Kidney (tissue), 14 donors: ENCODE measurements around the gene S100A14. TPM values are rescaled to one million over a fixed set of nuclear protein-coding genes. Genes with fewer than 3 reads are reported as not detected.

Experiments
- DNase-seq, 5 donors: peaks; one replicate each; pipeline ENCODE4 v3.0.0-alpha.2; 2013 to 2020
- FAIRE-seq: peaks from 2 replicates; lab custom pipeline; 2012; peaks lifted over from hg19 to GRCh38; lab: Jason Lieb, UNC
- H3K27ac ChIP-seq, 2 donors: one replicate each; pipeline ENCODE4 v1.7.0; 2013; ENCODE audit warnings: low read depth in 2 of 2, low read length in 2 of 2, inconsistent platforms in 1 of 2
- H3K27me3 ChIP-seq: one replicate; pipeline ENCODE4 v1.7.1; 2013; ENCODE audit warnings: low read length, inconsistent platforms; ENCODE audit not compliant: control insufficient read depth, insufficient read depth
- H3K36me3 ChIP-seq, 3 donors: one replicate each; pipeline versions ENCODE4 v1.7.0 to v1.7.1; 2013; ENCODE audit warnings: low read length in 3 of 3, control low read depth in 1 of 3, inconsistent platforms in 1 of 3; ENCODE audit not compliant: insufficient read depth in 3 of 3, control insufficient read depth in 2 of 3
- H3K4me1 ChIP-seq, 3 donors: one replicate each; pipeline versions ENCODE4 v1.7.0 to v1.7.1; 2013; ENCODE audit warnings: low read length in 3 of 3, inconsistent platforms in 1 of 3, low read depth in 1 of 3; ENCODE audit not compliant: control insufficient read depth in 2 of 3, insufficient read depth in 2 of 3
- H3K4me3 ChIP-seq, 3 donors: one replicate each; pipeline versions ENCODE4 v1.7.0 to v1.8.1; 2013; ENCODE audit warnings: low read length in 3 of 3, control low read depth in 1 of 3, inconsistent platforms in 1 of 3
- H3K9ac ChIP-seq, 3 donors: one replicate each; pipeline versions ENCODE4 v1.7.0 to v1.7.1; 2013; ENCODE audit warnings: low read length in 3 of 3, control low read depth in 1 of 3, inconsistent platforms in 1 of 3
- H3K9me3 ChIP-seq, 3 donors: one replicate each; pipeline versions ENCODE4 v1.7.0 to v1.7.1; 2013; ENCODE audit warnings: low read length in 3 of 3, control low read depth in 1 of 3, inconsistent platforms in 1 of 3; ENCODE audit not compliant: control insufficient read depth in 2 of 3, insufficient read depth in 1 of 3
- intact Hi-C: fragments of 100-400 bp; cut with DNase I; formaldehyde crosslinking; loops from one replicate; pipeline ENCODE4 v1.11.1; 2022
- polyA plus RNA-seq: library from polyadenylated mRNA; stranded (reverse); fragments of 350-450 nt; fragmentation: Illumina TruSeq; extraction: RNeasy Lipid Tissue Mini Kit (QIAGEN cat#74804); gene quantifications from one replicate; pipeline ENCODE4 v1.2.3, GENCODE V29; 2014; ENCODE audit warnings: low read depth, low replicate concordance; ENCODE audit not compliant: insufficient read depth
- total RNA-seq: library from RNA; stranded (reverse); fragmentation: NEBNext Ultra II Directional; extraction: Animal tissue kit (Norgen Biotek cat#: 25700); gene quantifications from one replicate; pipeline ENCODE4 v1.2.1, GENCODE V29; 2021
- TF ChIP-seq, protein P1 (sequence below): IDR thresholded peaks from 3 replicates; pipeline ENCODE4 v1.5.1; 2012; ENCODE audit warnings: mild to moderate bottlenecking, moderate library complexity, borderline replicate concordance; ENCODE audit not compliant: insufficient read depth; ENCODE audit errors: extremely low read depth
- donor health status: control.
- donor health status: control.
- donor health status: control.
- donor health status: control.
- donor health status: control.
- donor health status: DM: yes; HTN: yes; CAD: no.
- donor health status: Normal renal cell carcinoma (clear cell type).

Gene S100A14
- total and polyA plus RNA-seq, 2 donors from 2014 or later, result 35.6 to 75.9 TPM

DNA sequence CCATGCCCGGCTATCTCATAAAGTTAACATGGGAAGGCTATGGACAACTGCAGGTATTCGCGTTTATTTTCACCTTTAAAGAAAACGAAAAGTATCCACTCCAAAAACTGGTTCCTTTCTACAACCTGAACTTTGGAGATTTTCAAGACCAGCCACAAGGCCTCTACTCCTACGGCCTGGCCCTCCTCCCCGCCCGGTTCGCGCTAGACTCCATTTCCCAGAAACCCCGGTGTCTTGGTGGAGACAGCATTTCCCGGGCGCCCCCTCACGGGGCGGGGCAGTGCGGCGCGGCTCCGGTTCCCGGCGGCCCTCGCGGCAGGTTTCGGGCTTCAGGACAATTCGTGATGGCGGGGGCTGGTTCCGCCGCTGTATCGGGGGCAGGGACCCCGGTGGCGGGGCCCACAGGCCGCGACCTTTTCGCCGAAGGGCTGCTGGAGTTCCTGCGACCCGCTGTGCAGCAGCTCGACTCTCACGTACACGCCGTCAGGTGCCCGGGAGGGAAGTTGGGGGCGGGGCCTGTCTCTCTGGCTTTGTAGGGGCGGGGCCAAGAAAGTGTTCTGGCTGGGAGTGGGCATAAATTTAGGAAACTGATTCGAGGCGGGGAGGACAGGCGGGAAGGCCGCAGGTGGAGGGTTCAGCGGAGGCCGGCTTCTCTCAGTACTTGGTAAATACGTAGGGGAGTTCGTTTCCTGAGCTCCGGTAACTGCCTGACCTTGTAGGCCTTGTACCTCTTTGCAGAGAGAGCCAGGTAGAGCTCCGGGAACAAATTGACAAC lies 42.5 kb upstream of the S100A14 start, which contains the start of gene SNAPIN:
SNAPIN (plus strand) TSS at position 304 of the 775 bp plus-strand sequence; CDS start at position 345, 41 bp downstream.
- H3K36me3 ChIP-seq, result peaks cover 3 to 31% (median 17%) of the 10 kb centered on the region in 3 donors

GRCh38 chr1:153655333-153655732 lies 39.2 kb upstream of the S100A14 start:
- no peaks in the 10 kb centered on the region for H3K9me3 ChIP-seq
- intact Hi-C loops, result no loop called here
- no peak overlapping the region for H3K27ac ChIP-seq
- TF ChIP-seq, protein P1, sequence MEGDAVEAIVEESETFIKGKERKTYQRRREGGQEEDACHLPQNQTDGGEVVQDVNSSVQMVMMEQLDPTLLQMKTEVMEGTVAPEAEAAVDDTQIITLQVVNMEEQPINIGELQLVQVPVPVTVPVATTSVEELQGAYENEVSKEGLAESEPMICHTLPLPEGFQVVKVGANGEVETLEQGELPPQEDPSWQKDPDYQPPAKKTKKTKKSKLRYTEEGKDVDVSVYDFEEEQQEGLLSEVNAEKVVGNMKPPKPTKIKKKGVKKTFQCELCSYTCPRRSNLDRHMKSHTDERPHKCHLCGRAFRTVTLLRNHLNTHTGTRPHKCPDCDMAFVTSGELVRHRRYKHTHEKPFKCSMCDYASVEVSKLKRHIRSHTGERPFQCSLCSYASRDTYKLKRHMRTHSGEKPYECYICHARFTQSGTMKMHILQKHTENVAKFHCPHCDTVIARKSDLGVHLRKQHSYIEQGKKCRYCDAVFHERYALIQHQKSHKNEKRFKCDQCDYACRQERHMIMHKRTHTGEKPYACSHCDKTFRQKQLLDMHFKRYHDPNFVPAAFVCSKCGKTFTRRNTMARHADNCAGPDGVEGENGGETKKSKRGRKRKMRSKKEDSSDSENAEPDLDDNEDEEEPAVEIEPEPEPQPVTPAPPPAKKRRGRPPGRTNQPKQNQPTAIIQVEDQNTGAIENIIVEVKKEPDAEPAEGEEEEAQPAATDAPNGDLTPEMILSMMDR, result no peak
- no peaks in the 10 kb centered on the region for H3K36me3 ChIP-seq
- no peak overlapping the region for H3K4me3 ChIP-seq
- H3K4me1 ChIP-seq, result peaks cover 0 to 22% (median 10%) of the 10 kb centered on the region in 3 donors
- FAIRE-seq, result no peak
- H3K27me3 ChIP-seq, result no peaks in the 10 kb centered on the region
- no peak overlapping the region for H3K9ac ChIP-seq
- DNase-seq, result no peak

More for the DNA sequence above, 42.5 kb upstream of the S100A14 start, which contains the start of gene SNAPIN:
- H3K4me3 ChIP-seq, result peak within 1 kb of the TSS; percentile 71 to 97 (median 95)
- peak; percentile 93 to 97 (median 96) for DNase-seq
- H3K27me3 ChIP-seq, result no peaks in the 10 kb centered on the region
- FAIRE-seq, result no peak
- intact Hi-C loops, result no loop called here
- H3K27ac ChIP-seq, result peak within 1 kb of the TSS; percentile 94 to 95
- H3K9me3 ChIP-seq, result no peaks in the 10 kb centered on the region
- peak within 1 kb of the TSS; percentile 45 to 88 (median 85) for H3K9ac ChIP-seq
- H3K4me1 ChIP-seq, result peaks cover 0 to 13% (median 10%) of the 10 kb centered on the region in 3 donors
- TF ChIP-seq, protein P1, result no peak

- TF ChIP-seq, protein P1, result no peak
- Histone ChIP-seq H3K4me1 (peaks cover 0 to 14% (median 2%) of the 10 kb centered on the region in 3 donors), H3K4me3 (no peak overlapping the region), H3K27ac (peak overlapping the region in 1 of 2 donors; percentile 8), H3K9ac (no peak overlapping the region), H3K36me3 (no peaks in the 10 kb centered on the region), H3K27me3 (no peaks in the 10 kb centered on the region), H3K9me3 (no peaks in the 10 kb centered on the region)
- DNase-seq (no peak), FAIRE-seq (no peak)
- intact Hi-C loops, result no loop called here
Measured at GRCh38 chr1:153652805-153653500, 36.8 kb upstream of the S100A14 start.
